CD4-positive, alpha-beta memory T cell (primary cell): ENCODE data around the gene BRINP1. TPM values are rescaled to one million over a fixed set of nuclear protein-coding genes. Genes with fewer than 3 reads are reported as not detected.

Experiments
- CTCF ChIA-PET: fragments of 350-600 bp; sonication (Branson Sonifier 250); formaldehyde crosslinking; loops from one replicate; lab custom pipeline; 2021; ENCODE audit warnings: inconsistent platforms; ENCODE audit not compliant: partially characterized antibody; lab: Charles Lee
- POLR2A ChIA-PET: fragments of 350-600 bp; sonication (Branson Sonifier 250); formaldehyde crosslinking; loops from one replicate; lab custom pipeline; 2021; ENCODE audit not compliant: partially characterized antibody; lab: Charles Lee
- DNase-seq, 5 donors: peaks; one replicate each; pipeline versions ENCODE4 v3.0.0 to v3.0.0-alpha.2; 2020 to 2022; ENCODE audit warnings: mixed read lengths in 1 of 5
- H3K27ac ChIP-seq: one replicate; pipeline ENCODE4 v1.7.0; 2013; ENCODE audit warnings: low read depth, low read length
- H3K27me3 ChIP-seq: 2 replicates; pipeline ENCODE4 v1.7.0; 2013; ENCODE audit warnings: mild to moderate bottlenecking, low read length, moderate library complexity; ENCODE audit not compliant: insufficient read depth
- H3K36me3 ChIP-seq: 2 replicates; pipeline ENCODE4 v1.7.0; 2013; ENCODE audit warnings: mild to moderate bottlenecking, low read length, moderate library complexity; ENCODE audit not compliant: insufficient read depth
- H3K4me1 ChIP-seq: 2 replicates; pipeline ENCODE4 v1.7.0; 2013; ENCODE audit warnings: mild to moderate bottlenecking, low read length, moderate library complexity; ENCODE audit not compliant: insufficient read depth
- H3K4me3 ChIP-seq, 2 donors: one replicate each; pipeline ENCODE4 v1.7.0; 2013; ENCODE audit warnings: low read length in 2 of 2, mild to moderate bottlenecking in 1 of 2
- H3K9me3 ChIP-seq, 2 donors: one replicate each; pipeline ENCODE4 v1.7.0; 2013; ENCODE audit warnings: low read length in 2 of 2, control low read depth in 1 of 2; ENCODE audit not compliant: control insufficient read depth in 1 of 2
- H3K27ac Mint-ChIP-seq, 7 donors: one replicate each; pipeline ENCODE4 v1.8.0; 2020 to 2021; ENCODE audit warnings: mixed read lengths in 7 of 7, mild to moderate bottlenecking in 6 of 7, inconsistent platforms in 3 of 7, moderate library complexity in 3 of 7
- H3K27me3 Mint-ChIP-seq, 2 donors: one replicate each; pipeline ENCODE4 v1.8.0; 2020 to 2021; ENCODE audit warnings: mixed read lengths in 2 of 2
- H3K36me3 Mint-ChIP-seq, 2 donors: one replicate each; pipeline ENCODE4 v1.8.0; 2020 to 2021; ENCODE audit warnings: mixed read lengths in 2 of 2, inconsistent platforms in 1 of 2, mild to moderate bottlenecking in 1 of 2
- H3K4me1 Mint-ChIP-seq, 4 donors: one replicate each; pipeline ENCODE4 v1.8.0; 2020 to 2021; ENCODE audit warnings: mixed read lengths in 4 of 4, mild to moderate bottlenecking in 1 of 4
- H3K4me3 Mint-ChIP-seq, 8 donors: one replicate each; pipeline ENCODE4 v1.8.0; 2020 to 2021; ENCODE audit warnings: mixed read lengths in 8 of 8, mild to moderate bottlenecking in 7 of 8, moderate library complexity in 6 of 8, inconsistent platforms in 3 of 8
- H3K9me3 Mint-ChIP-seq, 8 donors: one replicate each; pipeline ENCODE4 v1.8.0; 2020 to 2021; ENCODE audit warnings: mixed read lengths in 8 of 8, mild to moderate bottlenecking in 5 of 8, inconsistent platforms in 3 of 8, moderate library complexity in 1 of 8
- intact Hi-C: fragments of 100-400 bp; cut with micrococcal nuclease; formaldehyde crosslinking; loops from one replicate; pipeline ENCODE4 v1.15.1; 2023
- polyA plus RNA-seq, 2 donors: library from polyadenylated mRNA; unstranded; fragments of 300-500 nt; fragmentation: Illumina TruSeq; gene quantifications; one replicate each; pipeline ENCODE4 v1.2.3, GENCODE V29; 2021
- total RNA-seq, 2 experiments: library from RNA; stranded (reverse); gene quantifications; one replicate each; pipeline ENCODE4 v1.2.3, GENCODE V29; 2021

Gene BRINP1
- total and polyA plus RNA-seq, 4 experiments from 2014 or later, result not detected

DNA sequence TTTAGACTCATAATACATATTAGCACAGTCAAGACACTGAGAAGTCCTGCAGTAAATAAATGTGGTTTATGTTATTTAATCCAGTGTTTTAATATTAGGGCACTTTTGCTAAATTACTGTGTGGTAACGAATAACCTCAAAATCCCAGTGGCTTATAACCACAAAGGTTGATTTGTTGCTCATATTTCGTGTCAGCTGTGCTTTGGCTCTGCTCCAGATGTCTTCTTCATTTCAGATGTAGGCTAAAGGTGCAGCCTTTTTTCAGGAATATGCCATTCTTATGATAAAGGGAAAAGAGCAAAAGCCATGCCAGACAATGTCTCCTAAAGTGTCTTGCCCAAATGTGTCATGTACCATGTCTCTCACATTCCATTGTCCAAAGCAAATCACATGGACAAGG is 144.8 kb downstream of the BRINP1 start:
- Histone ChIP-seq H3K4me3 (no peak overlapping the region), H3K36me3 (no peaks in the 10 kb centered on the region), H3K27me3 (no peaks in the 10 kb centered on the region), H3K27ac (no peak overlapping the region), H3K9me3 (no peaks in the 10 kb centered on the region), H3K4me1 (no peaks in the 10 kb centered on the region)
- POLR2A ChIA-PET, result no interaction called here
- CTCF ChIA-PET, result no interaction called here
- no peaks in the 10 kb centered on the region for H3K36me3 Mint-ChIP-seq
- DNase-seq, result no peak
- intact Hi-C loops, result no loop called here
- peaks cover 0 to 16% (median 2%) of the 10 kb centered on the region in 8 donors for H3K9me3 Mint-ChIP-seq
- no peaks in the 10 kb centered on the region for H3K4me1 Mint-ChIP-seq
- no peak overlapping the region for H3K4me3 Mint-ChIP-seq
- no peaks in the 10 kb centered on the region for H3K27me3 Mint-ChIP-seq
- no peak overlapping the region for H3K27ac Mint-ChIP-seq

DNA sequence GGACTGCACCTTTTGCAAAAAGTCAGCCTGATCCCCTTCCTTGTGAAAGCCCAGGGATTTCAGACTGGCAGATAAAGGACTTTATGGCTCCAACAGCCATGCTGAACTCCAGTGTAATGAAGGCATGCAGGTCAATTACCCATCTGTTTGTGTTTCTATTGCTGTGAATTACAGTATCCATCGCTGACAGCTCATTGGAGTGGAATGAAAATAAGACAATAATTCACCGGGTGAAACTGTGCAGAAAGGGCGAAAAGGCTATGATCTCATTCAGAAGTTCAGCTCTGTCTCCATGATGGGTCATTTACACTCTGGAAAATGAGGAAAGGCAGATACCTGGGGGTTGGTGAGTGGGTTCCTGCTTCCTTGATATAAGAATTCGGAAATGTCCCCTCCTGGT is 148.0 kb downstream of the BRINP1 start:
- no peak overlapping the region for H3K4me3 ChIP-seq

GRCh38 chr9:119218293-119218692 is 150.9 kb downstream of the BRINP1 start:
- ChIA-PET CTCF (no interaction called here), POLR2A (no interaction called here)
- peaks cover 0 to 13% (median 5%) of the 10 kb centered on the region in 8 donors for H3K9me3 Mint-ChIP-seq
- no peak overlapping the region for H3K4me3 Mint-ChIP-seq
- DNase-seq, result no peak
- H3K27me3 Mint-ChIP-seq, result no peaks in the 10 kb centered on the region
- Histone ChIP-seq H3K36me3 (no peaks in the 10 kb centered on the region), H3K27me3 (no peaks in the 10 kb centered on the region), H3K27ac (no peak overlapping the region), H3K4me1 (no peaks in the 10 kb centered on the region), H3K9me3 (no peaks in the 10 kb centered on the region), H3K4me3 (no peak overlapping the region)
- H3K36me3 Mint-ChIP-seq, result no peaks in the 10 kb centered on the region
- intact Hi-C loops, result no loop called here
- no peak overlapping the region for H3K27ac Mint-ChIP-seq
- H3K4me1 Mint-ChIP-seq, result no peaks in the 10 kb centered on the region

More for the DNA sequence above, 148.0 kb downstream of the BRINP1 start:
- POLR2A ChIA-PET, result no interaction called here
- no peaks in the 10 kb centered on the region for H3K27me3 Mint-ChIP-seq
- H3K4me1 Mint-ChIP-seq, result no peaks in the 10 kb centered on the region
- DNase-seq, result no peak
- H3K4me1 ChIP-seq, result no peaks in the 10 kb centered on the region
- no peaks in the 10 kb centered on the region for H3K9me3 ChIP-seq
- H3K4me3 Mint-ChIP-seq, result no peak overlapping the region
- H3K27me3 ChIP-seq, result no peaks in the 10 kb centered on the region
- H3K36me3 ChIP-seq, result no peaks in the 10 kb centered on the region
- CTCF ChIA-PET, result no interaction called here
- intact Hi-C loops, result no loop called here
- no peak overlapping the region for H3K27ac ChIP-seq
- no peaks in the 10 kb centered on the region for H3K36me3 Mint-ChIP-seq
- no peak overlapping the region for H3K27ac Mint-ChIP-seq
- peaks cover 0 to 17% (median 3%) of the 10 kb centered on the region in 8 donors for H3K9me3 Mint-ChIP-seq

- Mint-ChIP-seq H3K27me3 (no peaks in the 10 kb centered on the region), H3K36me3 (no peaks in the 10 kb centered on the region), H3K27ac (no peak overlapping the region), H3K4me3 (no peak overlapping the region), H3K4me1 (no peaks in the 10 kb centered on the region), H3K9me3 (peaks cover 0 to 9% (median 4%) of the 10 kb centered on the region in 8 donors)
- Histone ChIP-seq H3K4me3 (no peak overlapping the region), H3K9me3 (no peaks in the 10 kb centered on the region), H3K4me1 (no peaks in the 10 kb centered on the region), H3K27me3 (no peaks in the 10 kb centered on the region), H3K36me3 (no peaks in the 10 kb centered on the region), H3K27ac (no peak overlapping the region)
- DNase-seq, result no peak
- intact Hi-C loops, result no loop called here
- ChIA-PET POLR2A (no interaction called here), CTCF (no interaction called here)
Measured at GRCh38 chr9:119216651-119217331, 152.4 kb downstream of the BRINP1 start.

DNA sequence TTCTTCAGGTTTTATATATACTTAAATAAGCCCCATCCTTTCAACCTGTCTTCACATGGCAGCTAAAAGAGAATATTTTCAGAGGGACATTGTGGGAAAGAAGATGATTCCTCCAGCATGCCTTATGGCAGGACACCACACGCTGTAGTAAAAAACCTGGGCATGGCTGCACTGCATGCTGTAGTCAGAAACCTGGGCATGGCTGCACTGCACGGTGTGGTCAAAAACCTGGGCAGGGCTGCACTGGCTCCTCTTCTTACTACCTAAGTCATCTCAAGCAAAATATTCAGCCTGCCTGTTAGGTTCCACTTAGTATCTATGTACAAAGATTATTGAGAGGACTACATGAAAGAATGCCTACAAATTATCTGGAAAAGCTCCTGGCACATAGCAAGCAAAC is 153.6 kb downstream of the BRINP1 start:
- no peaks in the 10 kb centered on the region for H3K27me3 ChIP-seq
- H3K4me1 Mint-ChIP-seq, result no peaks in the 10 kb centered on the region
- H3K9me3 Mint-ChIP-seq, result peaks cover 0 to 8% (median 4%) of the 10 kb centered on the region in 8 donors
- H3K36me3 ChIP-seq, result no peaks in the 10 kb centered on the region
- ChIA-PET POLR2A (no interaction called here), CTCF (no interaction called here)
- no peak overlapping the region for H3K4me3 Mint-ChIP-seq
- DNase-seq, result no peak
- H3K27ac Mint-ChIP-seq, result peak overlapping the region in 1 of 7 donors; percentile 69
- H3K36me3 Mint-ChIP-seq, result no peaks in the 10 kb centered on the region
- H3K27me3 Mint-ChIP-seq, result no peaks in the 10 kb centered on the region
- no peak overlapping the region for H3K27ac ChIP-seq
- intact Hi-C loops, result no loop called here
- no peaks in the 10 kb centered on the region for H3K9me3 ChIP-seq
- no peaks in the 10 kb centered on the region for H3K4me1 ChIP-seq
- H3K4me3 ChIP-seq, result no peak overlapping the region

DNA sequence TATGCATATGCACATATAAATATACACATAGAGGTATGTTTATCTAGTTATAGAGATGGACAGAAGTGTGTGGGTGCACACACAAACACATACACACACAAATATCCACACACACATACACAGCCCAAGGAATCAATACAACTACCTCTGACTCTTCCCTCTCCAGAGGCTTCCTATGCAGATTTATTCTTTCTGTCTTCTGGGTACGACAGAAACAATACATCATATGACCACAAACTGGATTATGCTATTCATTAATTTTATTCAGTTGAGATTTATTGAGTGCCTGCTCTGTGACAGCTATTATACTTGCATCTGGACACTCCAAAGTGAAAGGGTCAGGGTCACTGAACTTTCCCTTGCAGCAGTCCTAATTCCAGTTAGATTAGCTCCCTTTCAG is 155.8 kb downstream of the BRINP1 start:
- H3K36me3 ChIP-seq, result no peaks in the 10 kb centered on the region
- H3K27ac Mint-ChIP-seq, result no peak overlapping the region
- peaks cover 0 to 5% (median 0%) of the 10 kb centered on the region in 8 donors for H3K9me3 Mint-ChIP-seq
- no peaks in the 10 kb centered on the region for H3K9me3 ChIP-seq
- H3K4me1 Mint-ChIP-seq, result no peaks in the 10 kb centered on the region
- H3K27me3 Mint-ChIP-seq, result no peaks in the 10 kb centered on the region
- ChIA-PET POLR2A (no interaction called here), CTCF (no interaction called here)
- DNase-seq, result no peak
- no peaks in the 10 kb centered on the region for H3K4me1 ChIP-seq
- no peaks in the 10 kb centered on the region for H3K27me3 ChIP-seq
- intact Hi-C loops, result no loop called here
- no peaks in the 10 kb centered on the region for H3K36me3 Mint-ChIP-seq
- H3K4me3 Mint-ChIP-seq, result no peak overlapping the region
- no peak overlapping the region for H3K27ac ChIP-seq
- H3K4me3 ChIP-seq, result no peak overlapping the region

DNA sequence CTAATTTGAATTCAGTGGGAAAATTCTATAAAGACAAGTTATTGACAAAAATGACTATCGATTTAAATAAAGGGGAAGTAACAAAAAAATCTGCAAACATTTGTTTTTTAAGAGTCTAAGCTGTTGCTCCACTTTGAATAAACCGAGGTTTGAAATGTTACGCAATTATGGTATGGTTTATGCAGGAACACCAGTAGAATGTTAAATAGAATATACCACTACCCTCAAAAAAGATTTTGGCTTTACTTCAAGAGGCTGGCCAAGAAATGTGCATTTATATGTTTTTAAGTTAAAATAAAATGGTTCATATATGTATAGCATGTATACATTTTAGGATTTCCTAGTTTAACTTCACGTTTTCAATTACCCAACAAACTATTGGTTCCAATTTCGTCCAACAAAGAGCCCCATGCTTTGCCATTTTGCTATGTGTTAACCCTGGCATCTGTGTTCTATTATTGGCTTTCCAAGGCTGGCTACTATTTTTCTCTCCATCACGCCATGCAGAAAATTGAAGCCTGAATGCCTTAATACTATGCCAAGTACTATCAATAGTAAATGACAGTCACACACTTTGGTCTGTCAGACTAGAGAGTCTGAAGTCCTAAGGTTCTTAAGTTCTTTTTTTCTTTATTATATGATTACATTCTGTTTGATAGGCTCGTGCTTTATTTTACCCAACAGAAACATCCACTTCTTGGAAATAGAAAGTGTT is 171.2 kb downstream of the BRINP1 start:
- Histone ChIP-seq H3K36me3 (no peaks in the 10 kb centered on the region), H3K27ac (no peak overlapping the region), H3K4me3 (no peak overlapping the region), H3K4me1 (no peaks in the 10 kb centered on the region), H3K9me3 (no peaks in the 10 kb centered on the region), H3K27me3 (no peaks in the 10 kb centered on the region)
- CTCF ChIA-PET, result no interaction called here
- Mint-ChIP-seq H3K27me3 (peaks cover 0 to 1% of the 10 kb centered on the region in 2 donors), H3K27ac (no peak overlapping the region), H3K36me3 (no peaks in the 10 kb centered on the region), H3K4me1 (no peaks in the 10 kb centered on the region), H3K9me3 (peaks cover 0 to 6% (median 2%) of the 10 kb centered on the region in 8 donors), H3K4me3 (no peak overlapping the region)
- intact Hi-C loops, result no loop called here
- POLR2A ChIA-PET, result no interaction called here
- no peak for DNase-seq
